ENCODE results near the gene FSTL4. TPM values are rescaled to one million over a fixed set of nuclear protein-coding genes. Genes with fewer than 3 reads are reported as not detected.

FSTL4 gene
- polyA plus RNA-seq, 1 donor (not counting 4 experiments of a cell fraction or from before 2014, with no cell fraction given) = 1.7 TPM

GRCh38 chr5:133232011-133232410 lies 380.3 kb downstream of the FSTL4 start:
- H3K36me3 ChIP-seq (ENCODE audit: control insufficient read depth in 2 of 2, extremely low read depth in 1 of 2, insufficient read depth in 2 of 2, low read length in 2 of 2) = no peaks in the 10 kb centered on the region
- H3K27ac ChIP-seq (ENCODE audit: control insufficient read depth, insufficient read depth, low read length) = no peak overlapping the region
- no peaks in the 10 kb centered on the region for H3K27me3 ChIP-seq (ENCODE audit: control insufficient read depth, extremely low read depth, insufficient read depth, low read length)
- no peaks in the 10 kb centered on the region for H3K9me3 ChIP-seq (ENCODE audit: control insufficient read depth, low read depth, low read length)
- peaks cover 63% of the 10 kb centered on the region for H3K4me1 ChIP-seq (ENCODE audit: control insufficient read depth, extremely low read depth, insufficient read depth, low read length)
- dilution Hi-C loops (cut with MboI; ENCODE audit: extremely low pct_ligation_motif_present, low sequenced_read_pairs) = no loop called here
- DNase-seq (ENCODE audit: low read depth, low spot score) (no peak), FAIRE-seq (no peak)
- no peak overlapping the region for H3K4me3 ChIP-seq (ENCODE audit: control insufficient read depth in 2 of 3, extremely low read depth in 1 of 3, insufficient read depth in 2 of 3, low read depth in 1 of 3, low read length in 3 of 3)
- H3K9me1 ChIP-seq (ENCODE audit: control insufficient read depth, extremely low read depth, insufficient read depth, low read length) = no peaks in the 10 kb centered on the region
- H3K9ac ChIP-seq (ENCODE audit: control insufficient read depth, extremely low read depth, insufficient read depth, low read length) = no peak overlapping the region
- H3K4me2 ChIP-seq (ENCODE audit: control insufficient read depth, extremely low read depth, insufficient read depth, low read depth, low read length) = no peak overlapping the region
- no peaks in the 10 kb centered on the region for H3K79me2 ChIP-seq (ENCODE audit: control insufficient read depth, insufficient read depth, low read length)
- H4K20me1 ChIP-seq (ENCODE audit: control insufficient read depth, extremely low read depth, insufficient read depth, low read length) = no peaks in the 10 kb centered on the region
- H2AFZ ChIP-seq (ENCODE audit: control insufficient read depth, low read length) = no peak overlapping the region
- TF ChIP-seq EZH2 (IDR thresholded peaks at IDR 0.05; ENCODE audit: low read length) = no peak
- TF ChIP-seq, protein P1, sequence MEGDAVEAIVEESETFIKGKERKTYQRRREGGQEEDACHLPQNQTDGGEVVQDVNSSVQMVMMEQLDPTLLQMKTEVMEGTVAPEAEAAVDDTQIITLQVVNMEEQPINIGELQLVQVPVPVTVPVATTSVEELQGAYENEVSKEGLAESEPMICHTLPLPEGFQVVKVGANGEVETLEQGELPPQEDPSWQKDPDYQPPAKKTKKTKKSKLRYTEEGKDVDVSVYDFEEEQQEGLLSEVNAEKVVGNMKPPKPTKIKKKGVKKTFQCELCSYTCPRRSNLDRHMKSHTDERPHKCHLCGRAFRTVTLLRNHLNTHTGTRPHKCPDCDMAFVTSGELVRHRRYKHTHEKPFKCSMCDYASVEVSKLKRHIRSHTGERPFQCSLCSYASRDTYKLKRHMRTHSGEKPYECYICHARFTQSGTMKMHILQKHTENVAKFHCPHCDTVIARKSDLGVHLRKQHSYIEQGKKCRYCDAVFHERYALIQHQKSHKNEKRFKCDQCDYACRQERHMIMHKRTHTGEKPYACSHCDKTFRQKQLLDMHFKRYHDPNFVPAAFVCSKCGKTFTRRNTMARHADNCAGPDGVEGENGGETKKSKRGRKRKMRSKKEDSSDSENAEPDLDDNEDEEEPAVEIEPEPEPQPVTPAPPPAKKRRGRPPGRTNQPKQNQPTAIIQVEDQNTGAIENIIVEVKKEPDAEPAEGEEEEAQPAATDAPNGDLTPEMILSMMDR (optimal IDR thresholded peaks at IDR 0.05 in 1 of 3, IDR thresholded peaks at IDR 0.05 in 1 of 3, conservative IDR thresholded peaks at IDR 0.05 in 1 of 3; ENCODE audit: extremely low read depth in 1 of 3, insufficient read depth in 2 of 3, low read length in 3 of 3) = no peak

DNA sequence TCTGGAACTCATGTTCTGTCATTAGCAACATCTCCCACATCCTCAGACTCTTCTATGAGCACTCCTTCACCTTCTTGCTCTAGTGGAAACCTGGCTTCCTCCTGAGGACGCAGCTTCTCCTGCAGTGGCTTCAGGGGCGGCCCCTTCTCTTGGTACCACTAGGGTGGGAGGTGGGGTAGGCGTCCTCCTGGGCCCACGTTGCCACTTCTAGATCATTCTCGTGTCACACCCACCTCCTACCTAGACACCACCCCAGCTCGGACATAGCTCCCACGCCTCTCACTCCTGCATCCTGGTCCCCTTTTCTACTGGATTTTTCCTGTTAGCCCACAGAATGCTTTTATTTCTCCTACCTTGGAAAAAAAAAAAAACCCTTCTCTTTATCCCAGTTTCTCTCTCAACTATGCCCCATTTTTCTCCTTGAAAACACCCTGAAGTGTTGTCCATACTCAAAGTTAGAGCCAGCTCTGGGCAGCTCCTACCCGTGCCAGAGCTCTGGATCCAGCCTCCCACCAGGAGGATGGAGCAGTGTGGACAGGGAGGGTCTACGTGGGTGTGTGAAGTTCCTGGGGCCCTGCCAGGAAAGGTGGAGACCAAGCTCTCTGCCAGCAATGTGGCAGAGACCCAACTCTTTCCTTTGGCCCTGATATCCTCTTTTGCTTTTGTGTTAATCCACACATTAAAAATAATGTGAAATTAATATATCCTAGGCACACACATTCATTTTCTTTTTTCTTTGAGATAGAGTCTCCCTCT lies 381.3 kb downstream of the FSTL4 start:
- Histone ChIP-seq H3K9me1 (ENCODE audit: control insufficient read depth, extremely low read depth, insufficient read depth, low read length) (no peaks in the 10 kb centered on the region), H3K4me2 (ENCODE audit: control insufficient read depth, extremely low read depth, insufficient read depth, low read depth, low read length) (no peak overlapping the region), H2AFZ (ENCODE audit: control insufficient read depth, low read length) (peak overlapping the region; percentile 12), H3K4me1 (ENCODE audit: control insufficient read depth, extremely low read depth, insufficient read depth, low read length) (peaks cover 66% of the 10 kb centered on the region), H4K20me1 (ENCODE audit: control insufficient read depth, extremely low read depth, insufficient read depth, low read length) (no peaks in the 10 kb centered on the region), H3K79me2 (ENCODE audit: control insufficient read depth, insufficient read depth, low read length) (no peaks in the 10 kb centered on the region), H3K27me3 (ENCODE audit: control insufficient read depth, extremely low read depth, insufficient read depth, low read length) (no peaks in the 10 kb centered on the region), H3K4me3 (ENCODE audit: control insufficient read depth in 2 of 3, extremely low read depth in 1 of 3, insufficient read depth in 2 of 3, low read depth in 1 of 3, low read length in 3 of 3) (no peak overlapping the region), H3K9me3 (ENCODE audit: control insufficient read depth, low read depth, low read length) (no peaks in the 10 kb centered on the region), H3K9ac (ENCODE audit: control insufficient read depth, extremely low read depth, insufficient read depth, low read length) (peak overlapping the region; percentile 25), H3K36me3 (ENCODE audit: control insufficient read depth in 2 of 2, extremely low read depth in 1 of 2, insufficient read depth in 2 of 2, low read length in 2 of 2) (no peaks in the 10 kb centered on the region), H3K27ac (ENCODE audit: control insufficient read depth, insufficient read depth, low read length) (peak overlapping the region; percentile 82)
- dilution Hi-C loops (cut with MboI; ENCODE audit: extremely low pct_ligation_motif_present, low sequenced_read_pairs) = no loop called here
- TF ChIP-seq, protein P1 (optimal IDR thresholded peaks at IDR 0.05 in 1 of 3, IDR thresholded peaks at IDR 0.05 in 1 of 3, conservative IDR thresholded peaks at IDR 0.05 in 1 of 3; ENCODE audit: extremely low read depth in 1 of 3, insufficient read depth in 2 of 3, low read length in 3 of 3) = no peak
- TF ChIP-seq EZH2 (IDR thresholded peaks at IDR 0.05; ENCODE audit: low read length) = no peak
- no peak for DNase-seq (ENCODE audit: low read depth, low spot score)
- peak; percentile 32 for FAIRE-seq

Measured in keratinocyte (primary cell).